GM21723 (cell line): ENCODE data around the gene GPAT3.

Source experiments
- ATAC-seq: cut with Tn5 transposase; IDR thresholded peaks from one replicate; pipeline ENCODE4 v1.9.1; 2021; ENCODE audit warnings: mild to moderate bottlenecking, moderate library complexity; ENCODE audit not compliant: unreplicated experiment

Gene GPAT3

DNA sequence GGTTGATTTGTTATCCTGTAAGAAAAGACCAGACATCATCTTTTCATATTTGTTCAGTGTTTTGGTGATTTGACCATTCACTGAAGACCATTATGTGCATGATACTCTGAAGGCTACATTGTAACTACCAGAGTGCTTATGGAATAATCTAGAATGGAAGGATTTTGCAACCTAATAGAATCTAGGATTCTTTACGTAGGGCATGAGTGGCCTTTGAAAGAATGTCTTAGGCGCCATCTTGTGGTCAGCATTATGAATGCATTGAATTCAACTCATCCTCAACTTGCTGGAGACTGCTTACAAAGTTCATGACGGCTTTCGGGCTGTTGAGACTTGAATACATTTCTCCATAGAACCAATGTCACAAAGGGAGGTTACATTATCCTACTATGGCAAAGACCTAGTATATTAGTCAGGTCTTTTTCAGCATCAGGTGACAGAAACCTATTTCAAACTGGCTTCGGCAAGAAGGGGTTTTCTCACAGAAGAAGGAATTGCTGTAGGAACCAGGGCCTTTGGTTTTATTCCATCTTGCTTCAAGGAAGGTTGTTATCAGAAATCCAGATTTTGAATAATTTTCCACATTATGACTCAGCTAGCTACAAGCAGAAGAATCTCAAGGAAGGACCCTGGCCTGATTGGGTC, 104.1 kb downstream of the GPAT3 start:
- peak; percentile 70 for ATAC-seq

GRCh38 chr4:83643036-83643435, 107.1 kb downstream of the GPAT3 start:
- ATAC-seq, result no peak

DNA sequence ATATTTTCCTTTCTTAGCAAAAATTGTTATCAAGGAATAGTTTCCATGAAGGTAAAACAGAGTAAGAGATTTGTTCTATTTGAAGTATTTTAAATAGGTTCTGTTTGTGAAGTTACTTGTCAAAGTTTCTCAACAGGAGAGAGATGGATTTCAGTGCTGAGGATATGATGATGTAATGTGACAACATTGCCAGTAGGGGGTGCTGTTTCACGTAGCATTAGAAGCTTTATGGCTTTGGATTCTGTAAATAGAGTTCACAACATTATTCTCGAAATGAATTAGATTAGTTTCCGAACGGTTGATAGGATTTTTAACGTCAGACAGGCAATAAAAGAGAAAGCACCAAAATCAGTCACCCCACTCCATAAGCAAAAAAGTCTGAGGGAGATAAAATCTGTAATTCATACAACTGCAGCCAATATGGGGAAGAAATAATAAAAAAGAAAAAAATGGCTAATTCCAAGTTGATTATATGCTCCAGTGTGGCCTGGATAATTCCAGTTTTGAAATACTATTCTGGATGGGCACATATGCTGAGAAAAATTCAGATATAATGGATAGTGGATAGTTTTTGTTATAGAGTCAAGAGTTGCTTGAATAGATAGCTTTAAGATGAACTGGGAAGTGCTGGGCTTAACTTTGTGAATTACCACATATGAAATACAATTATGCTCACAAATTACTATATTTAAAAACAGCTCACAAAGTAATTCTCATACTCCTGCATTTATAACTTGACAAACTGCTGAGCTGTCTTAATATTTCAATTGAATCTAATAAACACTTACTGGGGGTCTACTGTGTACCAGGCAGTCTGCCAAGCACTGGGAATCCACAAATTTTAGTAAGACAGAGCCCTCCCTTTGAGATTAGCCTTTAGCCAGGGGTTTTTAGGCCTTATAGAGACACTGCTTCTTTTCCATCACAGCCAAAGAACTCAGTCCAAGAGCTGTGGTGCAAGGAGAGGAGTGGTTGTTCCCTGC, 109.1 kb downstream of the GPAT3 start:
- ATAC-seq, result peak; percentile 81

DNA sequence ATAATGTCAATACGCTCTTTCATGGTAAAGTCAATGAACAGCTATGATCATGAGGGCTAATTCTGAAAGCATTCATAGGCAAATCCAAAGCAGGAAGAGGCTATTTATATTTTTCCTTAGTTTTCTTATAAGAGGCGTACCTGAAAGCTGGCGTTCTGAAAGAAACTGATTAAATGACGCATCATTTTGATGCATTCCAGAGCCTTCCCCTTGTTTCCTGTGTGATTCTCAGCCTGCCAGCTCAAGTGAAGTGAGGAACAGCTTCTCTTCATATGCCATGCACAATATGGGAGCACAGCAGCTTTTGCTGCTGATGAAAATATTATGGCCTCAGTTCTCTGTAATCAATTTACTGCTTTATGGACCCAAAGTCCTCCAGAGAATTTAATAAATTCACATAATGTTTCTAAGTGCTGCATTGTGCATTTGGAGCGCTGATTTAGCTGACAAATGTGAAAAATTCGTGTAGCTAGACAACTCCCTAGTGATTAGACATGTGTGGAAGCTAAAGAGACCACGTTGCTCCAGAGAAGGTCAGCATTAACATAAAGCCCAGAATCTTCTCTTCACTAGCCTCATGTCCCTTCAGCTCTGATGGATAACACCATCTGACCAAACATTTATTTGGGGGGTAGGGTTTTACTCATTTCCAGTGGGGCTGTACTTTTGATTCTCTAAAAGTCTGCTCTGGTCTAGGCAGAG, 110.8 kb downstream of the GPAT3 start:
- ATAC-seq, result no peak

DNA sequence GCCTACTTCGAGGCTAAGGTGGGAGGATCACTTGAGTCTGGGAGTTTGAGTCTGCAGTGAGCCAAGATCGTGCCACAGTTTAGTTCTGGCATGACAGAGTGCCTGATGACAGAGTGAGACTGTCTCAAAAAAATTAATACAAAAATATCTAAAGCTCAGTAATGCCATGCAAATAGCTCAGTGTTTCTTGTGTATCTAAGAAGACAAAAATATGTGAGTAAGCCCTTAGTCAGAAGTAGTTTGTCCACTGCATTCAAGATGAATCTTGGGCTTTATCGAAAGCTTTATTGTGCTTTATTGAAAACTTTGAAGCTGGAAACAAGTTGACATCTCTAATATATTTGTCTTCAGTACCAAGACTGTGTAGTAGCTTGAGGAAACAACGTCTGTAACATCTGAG, 115.9 kb downstream of the GPAT3 start:
- no peak for ATAC-seq
